HepG2 (cell line): ENCODE measurements around the gene SDC4. TPM values are rescaled to one million over a fixed set of nuclear protein-coding genes. Genes with fewer than 3 reads are reported as not detected.
A peak's percentile ranks its signal among the peaks of the same experiment; 100 is the strongest.

Experiments
- EP300 ChIP-seq, 3 experiments: sonication (generic) in 1 of 3; formaldehyde crosslinking in 1 of 3; IDR thresholded peaks; 2 replicates each; pipeline versions ENCODE4 v1.5.1 to v1.6.1; 2011 to 2020; ENCODE audit warnings: low read depth in 2 of 3, low read length in 2 of 3, borderline replicate concordance in 1 of 3, improper control_type of control experiment in 1 of 3, mild to moderate bottlenecking in 1 of 3, missing genetic modification reagents in 1 of 3, moderate library complexity in 1 of 3
- FOXM1 ChIP-seq: sonication (generic); formaldehyde crosslinking; IDR thresholded peaks from 2 replicates; pipeline ENCODE4 v1.5.0; 2020; ENCODE audit warnings: missing genetic modification reagents
- GATAD1 ChIP-seq: IDR thresholded peaks from 2 replicates; pipeline ENCODE4 v1.6.1; 2016; ENCODE audit warnings: missing genetic modification reagents, missing compliant biosample characterization
- MTA1 ChIP-seq: sonication (generic); formaldehyde crosslinking; IDR thresholded peaks from 2 replicates; pipeline ENCODE4 v1.4.0; 2020; ENCODE audit warnings: missing genetic modification reagents, mild to moderate bottlenecking, borderline replicate concordance
- NR2F1 ChIP-seq, 2 experiments: fragments of 450-650 bp in 1 of 2; formaldehyde crosslinking in 1 of 2; IDR thresholded peaks; 2 replicates each; pipeline versions ENCODE4 v1.5.0 to v1.6.1; 2016 to 2020; ENCODE audit warnings: mild to moderate bottlenecking in 1 of 2, missing compliant biosample characterization in 1 of 2, missing genetic modification reagents in 1 of 2, moderate library complexity in 1 of 2
- PHF21A ChIP-seq: sonication (generic); formaldehyde crosslinking; IDR thresholded peaks from 2 replicates; pipeline ENCODE4 v1.5.0; 2020; ENCODE audit warnings: mild to moderate bottlenecking, missing genetic modification reagents
- THAP11 ChIP-seq: IDR thresholded peaks from 2 replicates; pipeline ENCODE4 v1.6.1; 2016; ENCODE audit warnings: missing biosample characterization, missing genetic modification reagents
- ZC3H4 ChIP-seq: sonication (generic); formaldehyde crosslinking; IDR thresholded peaks from 2 replicates; pipeline ENCODE4 v1.4.0; 2020; ENCODE audit warnings: missing genetic modification reagents, borderline replicate concordance
- ZNF143 ChIP-seq: sonication (generic); formaldehyde crosslinking; IDR thresholded peaks from 2 replicates; pipeline ENCODE4 v1.4.0; 2020; ENCODE audit warnings: missing genetic modification reagents
- ZNF276 ChIP-seq: sonication (generic); formaldehyde crosslinking; IDR thresholded peaks from 2 replicates; pipeline ENCODE4 v1.4.0; 2020; ENCODE audit warnings: mild to moderate bottlenecking, low read depth, missing genetic modification reagents
- ZNF451 ChIP-seq: sonication (generic); formaldehyde crosslinking; IDR thresholded peaks from 2 replicates; pipeline ENCODE4 v1.5.0; 2020; ENCODE audit warnings: mild to moderate bottlenecking, missing genetic modification reagents
- ZNF496 ChIP-seq: sonication (generic); formaldehyde crosslinking; IDR thresholded peaks from 2 replicates; pipeline ENCODE4 v1.8.1; 2023; ENCODE audit warnings: mild to moderate bottlenecking, moderate library complexity, missing genetic modification reagents; ENCODE audit not compliant: insufficient replicate concordance
- ZNF737 ChIP-seq: sonication (generic); formaldehyde crosslinking; IDR thresholded peaks from 2 replicates; pipeline ENCODE4 v1.5.0; 2020; ENCODE audit warnings: missing genetic modification reagents, mild to moderate bottlenecking, borderline replicate concordance
- ZSCAN25 ChIP-seq: sonication (generic); formaldehyde crosslinking; IDR thresholded peaks from 2 replicates; pipeline ENCODE4 v1.8.0; 2022; ENCODE audit warnings: mild to moderate bottlenecking, missing genetic modification reagents
- polyA plus RNA-seq, 8 experiments: library from polyadenylated mRNA; depleted of rRNA in 3 of 8; stranded (reverse) in 7 of 8; unstranded in 1 of 8; fragments of >200 nt; fragmentation: Illumina TruSeq in 4 of 8; extraction: Trizol in 4 of 8; gene quantifications; 2 replicates each; pipeline versions ENCODE4 v1.2.1 to v1.2.3, GENCODE V29; 2011 to 2016; ENCODE audit warnings: low read depth in 4 of 8, missing spikeins in 1 of 8, mixed read lengths in 1 of 8; ENCODE audit not compliant: insufficient read depth in 1 of 8
- total RNA-seq, 5 experiments: library from RNA; depleted of rRNA; stranded (reverse); fragments of >200 nt; fragmentation: Illumina TruSeq; extraction: Trizol; gene quantifications; 2 replicates each; pipeline ENCODE4 v1.2.3, GENCODE V29; 2016; ENCODE audit warnings: low read depth in 1 of 5
- TF ChIP-seq, protein P1 (sequence below), 2 experiments: sonication (generic) in 1 of 2; formaldehyde crosslinking in 1 of 2; IDR thresholded peaks; 2 replicates each; pipeline versions ENCODE4 v1.6.1 to v1.9.0; 2014 to 2022; ENCODE audit warnings: antibody characterized with exemption in 1 of 2, borderline replicate concordance in 1 of 2, inconsistent platforms in 1 of 2, low read depth in 1 of 2, missing genetic modification reagents in 1 of 2
- TF ChIP-seq, protein P2 (sequence below): sonication (generic); formaldehyde crosslinking; IDR thresholded peaks from 2 replicates; pipeline ENCODE4 v1.4.0; 2020; ENCODE audit warnings: missing genetic modification reagents

The SDC4 gene
- total and polyA plus RNA-seq, 2 of the 13 experiments (the other 11 are each of a cell fraction or from before 2014, with no cell fraction given): 49.0 to 65.1 TPM

GRCh38 chr20:45338121-45339030 is 9.8 kb downstream of the SDC4 start (continued):
- TF ChIP-seq, protein P1, sequence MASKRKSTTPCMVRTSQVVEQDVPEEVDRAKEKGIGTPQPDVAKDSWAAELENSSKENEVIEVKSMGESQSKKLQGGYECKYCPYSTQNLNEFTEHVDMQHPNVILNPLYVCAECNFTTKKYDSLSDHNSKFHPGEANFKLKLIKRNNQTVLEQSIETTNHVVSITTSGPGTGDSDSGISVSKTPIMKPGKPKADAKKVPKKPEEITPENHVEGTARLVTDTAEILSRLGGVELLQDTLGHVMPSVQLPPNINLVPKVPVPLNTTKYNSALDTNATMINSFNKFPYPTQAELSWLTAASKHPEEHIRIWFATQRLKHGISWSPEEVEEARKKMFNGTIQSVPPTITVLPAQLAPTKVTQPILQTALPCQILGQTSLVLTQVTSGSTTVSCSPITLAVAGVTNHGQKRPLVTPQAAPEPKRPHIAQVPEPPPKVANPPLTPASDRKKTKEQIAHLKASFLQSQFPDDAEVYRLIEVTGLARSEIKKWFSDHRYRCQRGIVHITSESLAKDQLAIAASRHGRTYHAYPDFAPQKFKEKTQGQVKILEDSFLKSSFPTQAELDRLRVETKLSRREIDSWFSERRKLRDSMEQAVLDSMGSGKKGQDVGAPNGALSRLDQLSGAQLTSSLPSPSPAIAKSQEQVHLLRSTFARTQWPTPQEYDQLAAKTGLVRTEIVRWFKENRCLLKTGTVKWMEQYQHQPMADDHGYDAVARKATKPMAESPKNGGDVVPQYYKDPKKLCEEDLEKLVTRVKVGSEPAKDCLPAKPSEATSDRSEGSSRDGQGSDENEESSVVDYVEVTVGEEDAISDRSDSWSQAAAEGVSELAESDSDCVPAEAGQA (IDR thresholded peaks at IDR 0.05; ENCODE audit: low read depth): no peak
- TF ChIP-seq, protein P1 (CRISPR knock-in tag; IDR thresholded peaks at IDR 0.05; ENCODE audit: borderline replicate concordance): no peak
- TF ChIP-seq ZNF496 (no peak), NR2F1 (CRISPR knock-in tag; IDR thresholded peaks at IDR 0.05) (peak; percentile 69 to 73; a peak in 3 of 4 replicates), ZNF451 (CRISPR knock-in tag) (0 out of 2 replicates have a peak, but pooled peaks have one; percentile 3), ZC3H4 (CRISPR knock-in tag) (0 out of 2 replicates have a peak, but pooled peaks have one; percentile 62), PHF21A (CRISPR knock-in tag) (peak; percentile 79), ZNF737 (CRISPR knock-in tag) (peak; percentile 51; the same call in 1 of the 2 replicates), ZNF276 (CRISPR knock-in tag) (0 out of 2 replicates have a peak, but pooled peaks have one; percentile 54), ZNF143 (0 out of 2 replicates have a peak, but pooled peaks have one; percentile 47), MTA1 (CRISPR knock-in tag) (peak; percentile 71; the same call in 1 of the 2 replicates), EP300 (IDR thresholded peaks at IDR 0.05; ENCODE audit: low read depth in 2 of 2, low read length in 2 of 2) (peak; percentile 44 to 69; a peak in 2 of 4 replicates), EP300 (CRISPR knock-in tag; IDR thresholded peaks at IDR 0.05; ENCODE audit: borderline replicate concordance) (no peak; the same call in none of the 2 replicates), THAP11 (CRISPR knock-in tag) (peak; percentile 52; the same call in 1 of the 2 replicates), ZSCAN25 (CRISPR knock-in tag) (no peak; the same call in 1 of the 2 replicates), GATAD1 (CRISPR knock-in tag) (peak; percentile 35; the same call in 1 of the 2 replicates), FOXM1 (no peak)
- TF ChIP-seq, protein P2, sequence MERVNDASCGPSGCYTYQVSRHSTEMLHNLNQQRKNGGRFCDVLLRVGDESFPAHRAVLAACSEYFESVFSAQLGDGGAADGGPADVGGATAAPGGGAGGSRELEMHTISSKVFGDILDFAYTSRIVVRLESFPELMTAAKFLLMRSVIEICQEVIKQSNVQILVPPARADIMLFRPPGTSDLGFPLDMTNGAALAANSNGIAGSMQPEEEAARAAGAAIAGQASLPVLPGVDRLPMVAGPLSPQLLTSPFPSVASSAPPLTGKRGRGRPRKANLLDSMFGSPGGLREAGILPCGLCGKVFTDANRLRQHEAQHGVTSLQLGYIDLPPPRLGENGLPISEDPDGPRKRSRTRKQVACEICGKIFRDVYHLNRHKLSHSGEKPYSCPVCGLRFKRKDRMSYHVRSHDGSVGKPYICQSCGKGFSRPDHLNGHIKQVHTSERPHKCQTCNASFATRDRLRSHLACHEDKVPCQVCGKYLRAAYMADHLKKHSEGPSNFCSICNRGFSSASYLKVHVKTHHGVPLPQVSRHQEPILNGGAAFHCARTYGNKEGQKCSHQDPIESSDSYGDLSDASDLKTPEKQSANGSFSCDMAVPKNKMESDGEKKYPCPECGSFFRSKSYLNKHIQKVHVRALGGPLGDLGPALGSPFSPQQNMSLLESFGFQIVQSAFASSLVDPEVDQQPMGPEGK (CRISPR knock-in tag): peak; percentile 87
